Measurements from ENCODE around the gene GCNA.
"Not testable (repeated sequence)": the region's sequence is repeated elsewhere in the genome, so short reads cannot be mapped to it uniquely, and the experiment has no call there.

The GCNA gene

GRCh38 chrX:71578253-71579135 is at the start of gene GCNA:
GCNA (plus strand) TSS chrX:71578437; CDS start chrX:71580822, 2,385 bp downstream.
- no peak for DNase-seq

- DNase-seq = no peak
Observed at GRCh38 chrX:71532078-71532752, 46.0 kb upstream of the GCNA start.

- DNase-seq = no peak
Observed at GRCh38 chrX:71532753-71533425, 45.3 kb upstream of the GCNA start, which contains the start of gene OGT. OGT (plus strand) TSS chrX:71533104; CDS start chrX:71533300, 196 bp downstream.

GRCh38 chrX:71533516-71533850 is 44.8 kb upstream of the GCNA start:
- no peak for DNase-seq

GRCh38 chrX:71533851-71534561 is 44.2 kb upstream of the GCNA start:
- DNase-seq = no peak

- no peak for DNase-seq
Observed at GRCh38 chrX:71534773-71535544, 43.3 kb upstream of the GCNA start.

GRCh38 chrX:71536285-71536684 is 42.0 kb upstream of the GCNA start:
- no peak for DNase-seq

GRCh38 chrX:71537743-71538142 is 40.5 kb upstream of the GCNA start:
- no peak for DNase-seq

GRCh38 chrX:71540801-71541200 is 37.4 kb upstream of the GCNA start:
- DNase-seq = no peak

GRCh38 chrX:71541210-71542022 is 36.8 kb upstream of the GCNA start:
- no peak for DNase-seq

GRCh38 chrX:71542411-71542810 is 35.8 kb upstream of the GCNA start:
- DNase-seq = no peak

- DNase-seq = no peak
Observed at GRCh38 chrX:71542825-71543224, 35.4 kb upstream of the GCNA start.

- no peak for DNase-seq
Observed at GRCh38 chrX:71543316-71543715, 34.9 kb upstream of the GCNA start.

GRCh38 chrX:71545364-71545763 is 32.9 kb upstream of the GCNA start:
- DNase-seq = no peak

GRCh38 chrX:71546879-71547278 is 31.4 kb upstream of the GCNA start:
- DNase-seq = no peak

- DNase-seq = no peak
Observed at GRCh38 chrX:71547339-71547738, 30.9 kb upstream of the GCNA start.

- DNase-seq = no peak
Observed at GRCh38 chrX:71549986-71550385, 28.3 kb upstream of the GCNA start.

- DNase-seq = no peak
Observed at GRCh38 chrX:71550578-71550977, 27.7 kb upstream of the GCNA start.

GRCh38 chrX:71556036-71556435 is 22.2 kb upstream of the GCNA start:
- no peak for DNase-seq

- DNase-seq = no peak
Observed at GRCh38 chrX:71558920-71559319, 19.3 kb upstream of the GCNA start.

GRCh38 chrX:71559773-71560172 is 18.5 kb upstream of the GCNA start:
- DNase-seq = not testable (repeated sequence)
